Activated CD4-positive, alpha-beta T cell treated with anti-CD3 and anti-CD28 coated beads, Interleukin-10, Interleukin-2, amounts not matched to agents 100 ng/mL and 50 ng/mL, durations not matched to agents 16 hours and 8 hours (primary cell): ENCODE results near the gene SPINT2.

Source experiments
- DNase-seq: peaks from one replicate; pipeline ENCODE4 v3.0.0-alpha.2; 2020

The SPINT2 gene

DNA sequence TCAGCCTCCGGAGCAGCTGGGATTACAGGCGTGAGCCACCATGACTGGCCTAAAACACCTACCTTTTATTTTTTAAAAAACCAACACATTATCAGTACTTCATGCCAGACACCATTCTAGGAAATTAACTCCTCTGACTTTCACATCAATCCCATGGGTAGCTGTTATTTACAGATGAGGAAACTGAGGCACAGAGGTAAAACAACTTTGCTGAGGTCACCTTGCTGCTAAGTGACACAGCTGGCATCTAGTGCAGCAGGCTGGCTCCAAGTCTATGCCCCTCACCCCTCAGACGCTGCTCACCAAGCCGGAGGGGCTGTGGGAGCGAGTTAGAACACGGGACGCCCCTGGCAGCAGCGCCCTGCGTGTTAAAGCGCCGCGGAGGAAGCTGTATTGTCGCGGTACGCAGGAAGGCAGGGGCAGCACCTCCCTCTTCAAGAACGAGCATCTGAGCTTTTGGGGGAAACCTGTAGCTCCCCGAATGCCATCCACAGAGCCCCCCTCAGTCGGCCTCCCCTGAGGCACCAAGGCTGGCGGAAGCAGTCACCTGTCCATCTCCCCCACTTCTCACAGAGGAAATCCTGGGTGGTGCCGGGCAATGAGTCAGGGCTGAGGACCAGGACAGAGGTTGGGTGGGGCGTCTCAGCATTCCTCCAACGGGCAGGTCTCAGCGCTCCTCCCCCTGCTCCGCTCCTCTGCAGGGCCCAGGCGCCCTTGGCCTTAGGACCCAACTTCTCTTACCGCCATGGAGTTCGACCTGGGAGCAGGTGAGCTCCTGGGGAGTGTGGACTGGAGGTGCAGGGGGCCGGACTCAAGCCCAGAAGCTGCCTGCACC lies 39.4 kb downstream of the SPINT2 start, which contains the start of gene C19orf33:
C19orf33 (plus strand) TSS at position 735 of the 835 bp plus-strand sequence; CDS start at position 746, 11 bp downstream.
- no peak for DNase-seq

DNA sequence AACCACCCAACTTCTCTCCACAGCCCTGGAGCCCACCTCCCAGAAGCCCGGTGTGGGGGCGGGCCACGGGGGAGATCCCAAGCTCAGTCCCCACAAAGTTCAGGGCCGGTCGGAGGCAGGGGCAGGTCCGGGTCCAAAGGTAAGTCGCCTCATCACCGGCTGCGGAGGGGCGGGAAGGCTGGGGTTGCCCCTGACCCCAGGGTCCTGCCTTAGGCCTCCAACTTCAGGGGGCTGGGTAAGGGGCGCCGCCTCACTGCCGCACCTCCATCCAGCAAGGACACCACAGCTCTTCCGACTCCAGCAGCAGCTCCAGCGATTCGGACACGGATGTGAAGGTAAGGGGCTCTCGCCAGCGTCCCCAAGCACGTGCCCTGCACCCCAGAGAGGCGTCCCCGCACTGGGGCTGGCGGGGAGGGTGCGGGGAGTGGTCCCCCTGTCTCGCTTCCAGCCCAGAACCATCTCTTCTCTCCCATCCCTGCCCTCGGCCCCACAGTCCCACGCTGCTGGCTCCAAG lies 40.0 kb downstream of the SPINT2 start:
- DNase-seq: no peak

DNA sequence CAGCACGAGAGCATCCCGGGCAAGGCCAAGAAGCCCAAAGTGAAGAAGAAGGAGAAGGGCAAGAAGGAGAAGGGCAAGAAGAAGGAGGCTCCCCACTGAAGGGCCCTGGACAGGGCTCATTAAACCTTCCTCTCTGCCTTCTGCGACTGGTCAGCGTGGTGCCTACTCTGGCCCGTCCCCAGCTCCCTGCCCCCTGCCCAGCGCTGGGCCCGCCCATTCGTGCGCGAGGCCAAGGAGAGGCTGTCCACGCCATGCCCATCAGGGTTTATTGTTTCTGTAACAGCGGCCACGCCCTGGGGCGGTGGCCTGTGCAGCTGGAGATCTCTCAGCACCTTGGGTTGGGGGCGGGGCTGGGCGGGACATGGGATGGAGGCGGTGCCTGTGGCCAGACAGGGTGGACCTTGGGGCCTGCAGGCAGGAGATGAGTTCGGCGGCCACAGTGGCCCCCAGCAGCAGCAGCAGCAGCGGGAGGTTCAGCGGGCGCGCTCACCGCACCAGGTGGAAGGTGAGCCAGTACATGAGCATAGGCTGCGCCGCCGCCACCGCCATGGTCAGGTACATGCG lies 40.6 kb downstream of the SPINT2 start:
- no peak for DNase-seq

DNA sequence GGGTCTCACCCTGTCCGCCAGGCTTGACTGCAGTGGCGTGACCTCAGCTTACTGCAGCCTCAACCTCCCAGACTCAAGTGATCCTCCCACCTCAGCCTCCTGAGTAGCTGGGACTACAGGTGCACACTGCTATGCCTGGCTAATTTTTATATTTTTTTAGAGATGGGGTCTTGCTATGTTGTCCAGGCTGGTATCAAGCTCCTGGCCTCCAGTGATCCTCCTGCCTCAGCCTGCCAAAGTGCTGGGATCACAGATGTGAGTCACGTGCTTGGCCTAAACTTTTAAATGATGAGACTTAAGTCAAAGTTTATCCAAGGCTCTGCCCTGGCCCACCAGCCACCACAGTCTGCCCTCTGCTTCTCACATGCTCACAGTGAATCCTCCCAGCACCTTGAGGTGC lies 41.9 kb downstream of the SPINT2 start:
- DNase-seq: no peak

DNA sequence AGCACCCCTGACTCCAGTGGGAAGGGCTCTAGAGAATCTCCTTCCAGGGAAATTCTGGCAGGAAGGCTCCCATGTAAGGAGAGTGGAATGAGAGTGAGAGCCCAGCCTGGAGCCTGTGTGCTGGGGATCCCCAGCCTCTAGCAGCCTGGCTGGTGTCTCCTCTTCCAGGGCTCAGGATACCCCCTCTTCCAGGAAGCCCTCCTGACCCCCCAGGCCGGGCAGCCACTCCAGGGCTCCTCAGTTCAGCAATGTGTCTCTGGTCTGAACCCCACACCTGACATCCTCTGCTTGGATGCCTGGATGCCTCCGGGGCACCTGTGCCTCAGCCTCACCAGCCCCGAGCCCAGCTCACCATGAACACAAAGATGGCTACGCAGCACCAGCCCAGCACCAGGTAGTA lies 42.7 kb downstream of the SPINT2 start:
- DNase-seq: no peak

DNA sequence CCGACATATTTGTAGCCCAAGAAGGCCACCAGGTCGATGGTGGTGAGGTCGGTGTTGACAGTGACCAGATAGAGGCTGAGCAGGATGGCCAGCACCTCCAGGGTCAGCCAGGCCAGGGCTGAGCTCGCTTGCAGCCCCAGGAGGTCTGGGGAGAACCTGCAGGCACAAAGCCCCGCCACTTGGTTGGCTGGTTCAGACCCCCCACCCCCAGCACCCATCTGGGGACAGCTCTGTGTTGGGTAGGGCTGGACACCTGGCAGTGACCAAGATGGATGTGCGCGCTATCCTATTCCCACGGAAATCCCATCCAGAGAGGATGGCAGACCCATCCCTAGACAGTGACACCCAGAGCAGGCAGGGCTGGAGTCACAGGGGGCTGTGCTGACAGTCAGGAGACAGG lies 43.2 kb downstream of the SPINT2 start:
- DNase-seq: no peak

DNA sequence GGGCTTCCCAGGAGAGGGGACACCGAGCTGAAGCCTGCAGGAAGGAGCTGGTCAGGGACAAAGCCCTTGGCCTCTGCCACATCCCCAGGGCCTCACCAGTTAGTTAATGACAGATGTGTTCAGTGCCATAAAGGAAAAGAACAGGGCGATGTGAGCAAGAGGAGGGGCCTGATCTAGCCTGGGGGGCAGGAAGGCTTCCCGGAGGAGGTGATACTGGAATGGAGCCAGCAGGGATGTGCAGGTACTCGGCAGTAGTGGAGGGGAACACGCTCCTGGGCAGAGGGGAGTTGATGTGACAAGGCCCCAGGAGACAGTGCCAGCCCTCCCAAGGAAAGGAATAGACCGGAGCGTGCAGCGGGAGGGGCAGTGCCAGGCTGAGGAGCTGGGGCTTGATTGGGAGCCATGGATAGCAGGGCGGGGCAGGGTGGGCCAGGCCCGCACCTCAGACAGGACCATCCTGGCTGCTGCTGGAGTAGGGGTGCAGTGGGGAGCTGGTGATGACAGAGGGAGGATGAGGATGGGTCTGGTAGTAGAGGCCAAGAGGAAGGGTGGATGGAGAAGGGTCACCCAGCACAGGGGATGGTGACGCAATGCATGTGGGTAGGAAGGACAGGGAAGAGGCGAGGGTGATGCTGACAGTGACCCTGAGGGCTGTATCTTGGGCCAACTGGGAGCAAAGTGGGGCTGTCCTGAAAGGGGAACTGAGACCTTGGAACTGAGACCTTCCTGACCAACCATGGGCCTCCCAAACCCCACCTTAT lies 43.8 kb downstream of the SPINT2 start:
- DNase-seq: no peak

DNA sequence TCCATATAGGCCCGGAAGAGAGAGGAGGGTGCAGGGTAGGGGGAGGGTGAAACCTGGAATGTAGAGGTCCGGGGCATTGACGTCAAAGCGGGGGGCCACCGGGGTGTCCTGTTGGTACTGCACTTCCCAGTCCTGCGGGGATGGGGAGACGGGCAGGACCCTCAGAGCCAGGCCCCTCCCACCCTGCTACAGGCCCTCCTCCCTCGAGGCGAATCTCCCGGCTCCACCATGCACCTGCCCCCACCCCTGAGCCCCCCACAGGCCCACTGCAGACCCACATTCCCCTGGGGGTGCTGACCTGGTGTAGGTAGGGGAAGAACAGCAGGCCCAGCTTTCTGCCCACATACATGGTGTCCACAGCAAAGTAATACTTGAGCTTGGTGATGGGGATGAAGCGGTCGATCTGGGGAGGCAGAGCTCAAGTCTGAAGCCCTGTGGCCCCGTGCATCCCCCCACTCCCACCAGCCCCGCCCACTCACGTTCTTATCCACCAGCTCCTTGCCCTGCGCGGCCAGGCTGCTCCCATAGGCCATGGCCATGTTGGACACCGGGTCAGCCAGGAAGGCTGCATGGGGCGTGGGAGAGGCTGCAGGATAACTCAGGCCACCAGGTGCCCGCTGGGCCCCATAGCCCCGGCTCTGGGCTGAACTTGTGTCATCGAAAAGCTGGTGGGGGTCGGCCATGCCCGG lies 44.7 kb downstream of the SPINT2 start:
- no peak for DNase-seq

DNA sequence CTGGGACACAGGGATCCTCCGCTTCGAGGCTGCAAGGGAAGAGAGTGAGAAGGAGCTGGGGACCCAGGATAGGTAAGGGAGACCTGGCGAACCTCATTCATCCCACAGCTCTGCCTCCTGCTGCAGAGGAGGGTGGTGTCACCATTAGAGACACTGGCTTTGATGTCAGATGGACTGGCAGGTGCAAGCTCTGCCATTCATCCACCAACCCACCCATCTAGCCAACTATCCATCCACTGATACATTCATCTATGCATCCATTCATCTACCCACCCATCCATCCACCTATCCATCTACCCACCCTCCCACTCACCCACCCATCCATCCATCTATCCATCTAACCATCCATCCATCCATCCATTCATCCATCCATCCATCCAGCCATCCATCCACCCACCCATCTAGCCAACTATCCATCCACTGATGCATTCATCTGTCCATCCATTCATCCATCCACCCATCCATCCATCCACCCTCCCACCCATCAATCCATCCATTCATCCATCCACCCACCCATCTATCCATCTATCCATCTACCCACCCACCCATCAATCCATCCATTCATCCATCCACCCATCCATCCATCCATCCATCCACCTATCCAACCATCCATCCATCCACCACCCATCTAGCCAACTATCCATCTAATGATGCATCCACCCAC lies 45.4 kb downstream of the SPINT2 start:
- DNase-seq: no peak

DNA sequence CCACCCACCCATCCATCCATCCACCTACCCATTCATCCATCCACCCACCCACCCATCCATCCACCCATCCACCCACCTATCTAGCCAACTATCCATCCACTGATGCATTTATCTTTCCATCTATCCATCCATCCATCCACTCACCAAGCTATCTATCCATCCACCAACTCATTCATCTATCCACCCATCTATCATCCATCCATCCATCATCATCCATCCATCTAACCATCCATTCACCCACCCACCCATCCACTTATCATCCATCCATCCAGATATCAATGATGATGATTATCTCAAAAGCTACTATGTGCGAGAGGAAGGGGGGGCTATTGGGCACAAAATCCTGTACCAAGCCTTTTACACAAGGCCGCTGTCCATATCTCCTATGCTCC lies 45.9 kb downstream of the SPINT2 start:
- no peak for DNase-seq

DNA sequence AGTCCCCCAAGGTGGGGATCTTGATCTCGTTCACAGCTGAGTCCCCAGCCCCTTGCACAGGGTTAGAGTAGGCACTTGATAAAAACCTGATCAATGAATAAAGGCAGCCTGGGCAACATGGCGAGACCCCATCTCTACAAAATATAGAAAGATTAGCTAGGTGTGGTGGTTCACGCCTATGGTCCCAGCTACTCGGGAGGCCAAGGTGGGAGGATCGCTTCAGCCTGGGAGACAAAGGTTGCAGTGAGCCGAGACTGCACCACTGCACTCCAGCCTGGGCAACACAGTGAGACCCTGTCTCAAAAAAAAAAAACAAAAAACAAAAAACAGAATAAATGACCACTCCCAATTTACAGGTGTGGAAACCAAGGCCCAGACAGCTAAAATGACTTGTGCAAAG lies 46.6 kb downstream of the SPINT2 start:
- DNase-seq: no peak

DNA sequence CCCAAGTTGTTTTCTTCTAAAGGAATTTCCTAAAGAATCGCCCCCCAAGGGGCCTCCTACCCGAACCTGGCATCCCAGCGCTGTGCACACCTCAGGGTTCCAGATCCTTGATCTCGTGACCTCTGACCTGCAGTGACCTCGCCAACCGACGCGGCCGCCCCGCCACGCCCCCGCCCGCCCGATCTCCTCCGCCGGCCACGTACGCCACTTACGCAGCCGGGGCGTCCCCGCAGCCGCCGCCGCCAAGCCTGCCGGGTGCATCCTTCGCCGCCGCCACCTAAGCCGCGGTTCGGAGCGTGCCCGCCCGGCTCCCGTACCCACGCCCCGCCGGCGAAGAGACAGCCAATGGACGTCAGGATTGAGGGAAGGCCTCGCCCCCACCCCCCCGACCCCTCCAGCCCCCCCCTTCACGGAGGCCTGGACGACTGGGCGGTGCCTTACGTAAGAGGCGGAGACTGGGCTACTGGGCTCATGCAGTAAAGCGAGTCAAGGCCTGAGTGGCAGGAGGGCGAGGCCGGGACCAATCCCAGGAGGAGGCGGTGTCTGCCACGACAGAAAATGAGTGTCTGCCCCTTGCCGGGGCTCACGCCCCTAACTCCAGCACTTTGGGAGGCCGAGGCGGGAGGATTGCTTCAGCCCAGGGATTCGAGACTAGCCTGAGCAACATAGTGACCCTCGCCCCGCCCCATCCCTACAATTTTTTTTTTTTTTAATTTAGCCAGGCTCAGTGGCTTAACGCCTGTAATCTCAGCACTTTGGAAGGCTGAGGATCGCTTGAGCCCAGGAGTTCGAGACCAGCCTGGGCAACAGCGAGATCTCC lies 51.5 kb downstream of the SPINT2 start, which contains the start of gene YIF1B:
YIF1B (minus strand) TSS at position 291 of the 820 bp plus-strand sequence; CDS start at position 261, 30 bp downstream.
- DNase-seq: peak; percentile 98

DNA sequence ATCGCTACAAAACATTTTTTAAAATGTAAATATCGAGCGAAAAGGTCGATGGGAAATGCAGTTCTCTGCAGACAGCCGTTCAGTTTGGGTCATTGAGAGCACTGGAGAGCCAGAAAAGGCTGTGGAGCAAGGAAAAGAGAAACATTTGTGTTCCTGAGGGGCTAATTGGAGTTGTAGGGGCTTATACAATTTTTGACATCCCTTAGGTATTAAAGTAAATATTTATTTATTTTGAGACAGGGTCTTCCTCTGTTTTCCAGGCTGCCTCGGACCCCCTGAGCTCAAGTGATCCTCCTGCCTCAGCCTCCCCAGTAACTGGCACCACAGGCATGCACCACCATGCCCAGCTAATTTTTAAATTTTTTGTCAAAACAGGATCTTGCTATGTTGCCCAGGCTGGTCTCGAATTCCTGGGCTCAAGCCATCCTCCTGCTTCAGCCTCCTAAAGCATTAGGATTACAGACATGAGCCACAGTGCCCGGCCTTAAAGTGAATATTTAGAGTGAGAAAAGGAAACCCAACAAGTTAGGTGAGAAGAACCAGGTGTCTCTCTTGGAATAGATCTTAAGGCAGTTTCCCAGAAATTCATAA lies 52.2 kb downstream of the SPINT2 start:
- no peak for DNase-seq

DNA sequence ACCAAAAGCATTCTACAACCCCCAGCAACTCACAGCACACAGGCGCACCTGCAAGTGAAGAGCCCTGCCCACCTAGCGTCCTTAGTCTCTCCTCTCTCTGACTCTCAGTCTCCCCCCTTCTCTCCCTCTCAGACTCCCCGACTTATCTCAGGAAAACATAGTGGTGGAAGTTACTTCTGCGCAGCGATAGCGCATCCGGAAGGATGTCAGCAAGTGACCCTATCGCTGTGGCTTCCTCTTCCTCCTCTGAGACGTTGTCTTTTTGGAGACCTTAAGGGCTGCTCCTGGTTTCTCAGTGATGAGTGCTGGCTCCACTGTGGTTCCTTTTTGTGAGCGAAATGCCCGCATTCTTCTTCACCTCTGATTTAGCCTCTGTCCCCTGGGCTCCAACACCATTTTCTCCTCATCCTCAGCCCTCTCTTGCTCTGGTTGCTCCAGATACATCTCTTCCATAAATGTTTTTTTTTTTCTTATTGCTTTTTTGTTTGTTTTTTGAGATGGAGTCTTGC lies 52.8 kb downstream of the SPINT2 start:
- peak; percentile 60 for DNase-seq

DNA sequence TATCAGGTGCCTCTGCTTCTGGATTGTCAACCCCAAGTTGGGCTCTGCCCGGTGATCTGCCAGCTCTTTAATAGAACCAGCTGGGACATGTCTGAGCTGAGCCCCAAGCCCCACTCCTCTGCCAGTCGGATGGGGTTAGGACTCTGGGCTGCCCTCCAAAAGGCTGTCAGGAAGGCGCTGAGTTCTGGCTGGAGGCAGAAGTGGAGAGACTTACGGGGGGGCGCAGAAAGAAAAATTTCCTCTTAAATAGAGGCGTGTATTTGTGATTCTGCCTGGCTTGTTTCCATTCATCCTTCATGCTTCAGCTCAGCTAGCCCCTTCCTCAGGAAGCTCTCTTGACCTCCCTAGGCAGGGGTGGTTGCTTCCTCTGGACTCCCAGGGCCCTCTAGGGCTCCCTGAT lies 54.3 kb downstream of the SPINT2 start:
- no peak for DNase-seq

DNA sequence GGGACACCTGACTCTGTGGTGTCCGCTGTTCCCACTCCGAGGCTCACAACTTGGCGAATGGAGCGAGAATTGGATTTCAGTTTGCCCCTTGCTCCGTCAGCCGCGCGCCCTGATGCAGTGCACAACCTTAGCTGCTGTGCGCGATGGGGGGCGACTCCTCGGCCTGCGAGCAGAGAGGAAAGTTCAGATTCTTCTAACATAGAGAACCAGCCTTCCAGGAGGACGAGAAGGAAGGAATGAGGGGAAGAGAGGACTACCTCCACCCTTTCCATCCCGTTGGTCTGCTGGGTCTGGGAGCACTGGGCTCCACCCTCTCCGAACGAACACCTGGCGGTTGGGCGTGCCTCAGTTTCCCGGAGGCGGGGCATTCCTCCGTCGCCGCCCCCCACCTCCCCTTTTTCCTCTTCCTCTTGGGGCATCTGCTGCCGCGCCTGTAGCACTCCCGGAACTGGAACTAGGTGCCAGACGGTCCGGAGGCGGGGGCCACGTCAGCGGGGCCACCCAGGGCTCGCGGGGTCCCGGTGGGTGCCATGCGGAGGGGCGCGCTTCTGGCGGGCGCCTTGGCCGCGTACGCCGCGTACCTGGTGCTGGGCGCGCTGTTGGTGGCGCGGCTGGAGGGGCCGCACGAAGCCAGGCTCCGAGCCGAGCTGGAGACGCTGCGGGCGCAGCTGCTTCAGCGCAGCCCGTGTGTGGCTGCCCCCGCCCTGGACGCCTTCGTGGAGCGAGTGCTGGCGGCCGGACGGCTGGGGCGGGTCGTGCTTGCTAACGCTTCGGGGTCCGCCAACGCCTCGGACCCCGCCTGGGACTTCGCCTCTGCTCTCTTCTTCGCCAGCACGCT lies 55.3 kb downstream of the SPINT2 start, which contains the start of gene KCNK6:
KCNK6 (plus strand) TSS at position 425 of the 838 bp plus-strand sequence; CDS start at position 531, 106 bp downstream.
- peak; percentile 67 for DNase-seq

DNA sequence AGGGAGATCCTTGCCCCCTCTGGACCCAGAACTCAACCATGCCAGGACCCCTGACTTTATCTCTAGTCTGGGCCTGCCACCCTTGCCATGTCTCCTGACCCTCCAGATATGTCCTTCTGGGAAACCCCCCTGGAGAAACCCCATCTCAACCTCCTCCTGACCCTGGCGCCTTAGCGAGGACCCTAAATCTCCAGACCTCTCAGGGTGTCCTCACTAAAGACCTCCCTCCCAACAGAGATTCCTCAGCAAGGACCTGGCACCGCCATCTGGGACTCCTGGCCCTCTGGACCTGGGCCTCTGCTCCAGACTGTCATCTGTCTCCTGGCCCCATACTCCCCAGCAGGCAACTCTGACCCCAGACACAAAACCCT lies 56.6 kb downstream of the SPINT2 start:
- DNase-seq: no peak

DNA sequence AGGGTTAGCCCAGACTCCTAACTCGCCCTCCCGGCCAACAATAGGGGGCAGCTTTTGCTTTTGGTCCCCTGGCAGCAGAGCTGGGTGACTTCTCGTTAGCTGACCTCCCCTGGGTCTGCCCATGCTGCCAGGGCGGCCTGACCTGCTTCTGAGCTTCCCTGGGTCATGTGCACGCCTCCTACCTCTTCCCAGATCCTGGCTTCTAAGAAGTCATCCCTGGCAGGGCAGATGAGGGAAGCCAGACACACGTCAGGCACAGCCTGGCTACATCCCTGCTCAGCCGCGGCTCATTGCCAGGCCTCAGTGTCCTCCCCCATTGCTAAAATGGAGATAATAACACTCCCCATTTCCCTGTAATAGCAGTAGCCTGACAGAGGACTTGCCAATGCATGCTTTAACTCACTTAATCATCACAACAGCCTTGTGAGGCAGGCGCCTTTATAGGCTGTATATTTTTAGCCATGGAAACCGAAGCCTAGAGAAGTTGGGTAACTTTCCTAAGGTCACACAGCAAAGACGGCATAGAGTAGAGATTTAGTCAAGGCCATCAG lies 57.3 kb downstream of the SPINT2 start:
- DNase-seq: no peak

DNA sequence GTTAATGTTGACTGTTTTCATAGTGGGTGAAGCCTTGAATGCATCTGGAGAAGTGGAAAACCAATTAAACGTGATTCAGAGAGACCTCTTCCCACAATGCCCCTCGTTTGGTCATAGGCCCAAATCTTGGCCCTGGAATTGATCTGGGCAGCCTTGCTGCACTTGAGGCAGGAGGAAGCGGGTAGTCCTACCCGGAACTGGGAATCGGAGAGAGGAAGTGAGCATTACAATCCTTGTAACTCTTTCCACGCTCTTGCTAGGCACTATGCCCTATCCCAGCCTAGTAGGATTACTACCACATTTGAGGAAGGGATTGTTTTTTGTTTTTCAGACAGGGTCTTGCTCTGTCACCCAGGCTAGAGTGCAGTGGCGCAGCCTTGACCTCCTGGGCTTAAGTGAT lies 58.9 kb downstream of the SPINT2 start:
- no peak for DNase-seq
